Endothelial cell of umbilical vein (primary cell): ENCODE measurements around the gene NRP2.
A peak's percentile ranks its signal among the peaks of the same experiment; 100 is the strongest.

Experiments
- EZH2 ChIP-seq: IDR thresholded peaks from 2 replicates; pipeline ENCODE4 v1.6.1; 2012; ENCODE audit warnings: borderline replicate concordance, low read depth, mild to moderate bottlenecking, moderate library complexity, low read length, inconsistent platforms; ENCODE audit not compliant: severe bottlenecking
- MYC ChIP-seq: IDR thresholded peaks from one replicate; pipeline ENCODE4 v1.6.1; 2011; ENCODE audit warnings: mild to moderate bottlenecking, low read depth, low read length
- POLR2A ChIP-seq: IDR thresholded peaks from 2 replicates; pipeline ENCODE4 v1.6.1; 2012; ENCODE audit warnings: low read depth, mild to moderate bottlenecking, control low read depth, low read length
- POLR2AphosphoS5 ChIP-seq: IDR thresholded peaks from 2 replicates; pipeline ENCODE4 v1.6.1; 2012; ENCODE audit warnings: low read depth, mild to moderate bottlenecking, control low read depth, low read length, moderate library complexity; ENCODE audit not compliant: insufficient read depth
- TF ChIP-seq, protein P1 (sequence below), 2 donors: IDR thresholded peaks; 1 replicate in 1 of 2; 2 replicates in 1 of 2; pipeline ENCODE4 v1.5.1; 2011; ENCODE audit warnings: low read length in 2 of 2, mild to moderate bottlenecking in 2 of 2, moderate library complexity in 2 of 2, control low read depth in 1 of 2, inconsistent platforms in 1 of 2, low read depth in 1 of 2; ENCODE audit not compliant: insufficient read depth in 1 of 2; ENCODE audit errors: extremely low read depth in 1 of 2
- TF ChIP-seq, protein P2 (sequence below): IDR thresholded peaks from 2 replicates; pipeline ENCODE4 v1.6.1; 2011; ENCODE audit not compliant: insufficient read depth, insufficient read length

- TF ChIP-seq, protein P1, sequence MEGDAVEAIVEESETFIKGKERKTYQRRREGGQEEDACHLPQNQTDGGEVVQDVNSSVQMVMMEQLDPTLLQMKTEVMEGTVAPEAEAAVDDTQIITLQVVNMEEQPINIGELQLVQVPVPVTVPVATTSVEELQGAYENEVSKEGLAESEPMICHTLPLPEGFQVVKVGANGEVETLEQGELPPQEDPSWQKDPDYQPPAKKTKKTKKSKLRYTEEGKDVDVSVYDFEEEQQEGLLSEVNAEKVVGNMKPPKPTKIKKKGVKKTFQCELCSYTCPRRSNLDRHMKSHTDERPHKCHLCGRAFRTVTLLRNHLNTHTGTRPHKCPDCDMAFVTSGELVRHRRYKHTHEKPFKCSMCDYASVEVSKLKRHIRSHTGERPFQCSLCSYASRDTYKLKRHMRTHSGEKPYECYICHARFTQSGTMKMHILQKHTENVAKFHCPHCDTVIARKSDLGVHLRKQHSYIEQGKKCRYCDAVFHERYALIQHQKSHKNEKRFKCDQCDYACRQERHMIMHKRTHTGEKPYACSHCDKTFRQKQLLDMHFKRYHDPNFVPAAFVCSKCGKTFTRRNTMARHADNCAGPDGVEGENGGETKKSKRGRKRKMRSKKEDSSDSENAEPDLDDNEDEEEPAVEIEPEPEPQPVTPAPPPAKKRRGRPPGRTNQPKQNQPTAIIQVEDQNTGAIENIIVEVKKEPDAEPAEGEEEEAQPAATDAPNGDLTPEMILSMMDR (IDR thresholded peaks at IDR 0.05; ENCODE audit: extremely low read depth in 1 of 2, insufficient read depth in 1 of 2, low read depth in 1 of 2, low read length in 2 of 2) = peak; percentile 67 to 72
- no peak for TF ChIP-seq EZH2
- TF ChIP-seq POLR2AphosphoS5 = no peak
- TF ChIP-seq, protein P2, sequence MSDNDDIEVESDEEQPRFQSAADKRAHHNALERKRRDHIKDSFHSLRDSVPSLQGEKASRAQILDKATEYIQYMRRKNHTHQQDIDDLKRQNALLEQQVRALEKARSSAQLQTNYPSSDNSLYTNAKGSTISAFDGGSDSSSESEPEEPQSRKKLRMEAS = no peak
- no peak for TF ChIP-seq POLR2A
- TF ChIP-seq MYC = no peak
Measured at GRCh38 chr2:205680067-205680466, 2.2 kb upstream of the NRP2 start.
